MM.1S (cell line): ENCODE results near the gene POLD4.

Experiments
- CTCF ChIP-seq: fragments of 300-600 bp; sonication (generic); IDR thresholded peaks from 2 replicates; pipeline ENCODE4 v1.5.1; 2016; ENCODE audit warnings: antibody characterized with exemption, low read length, mixed read lengths
- EZH2 ChIP-seq: fragments of 300-600 bp; sonication (generic); optimal IDR thresholded peaks from 2 replicates; pipeline ENCODE3; 2017; ENCODE audit warnings: low read depth, mild to moderate bottlenecking, antibody characterized with exemption, low read length, mixed read lengths

GRCh38 chr11:67392183-67392715 is 38.9 kb upstream of the POLD4 start:
- TF ChIP-seq EZH2 (no peak), CTCF (0 out of 2 replicates have a peak, but pooled peaks have one; percentile 5)
